Measurements from ENCODE around the gene VKORC1. TPM values are rescaled to one million over a fixed set of nuclear protein-coding genes. Genes with fewer than 3 reads are reported as not detected.
"Not testable (repeated sequence)": the region's sequence is repeated elsewhere in the genome, so short reads cannot be mapped to it uniquely, and the experiment has no call there.

VKORC1 gene
- total and polyA plus RNA-seq, 2 donors (not counting 1 experiment from before 2014, with no cell fraction given), result 118 to 301 TPM

- H3K4me1 ChIP-seq (ENCODE audit: control insufficient read depth, extremely low read depth, insufficient read depth, low read length), result peaks cover 9% of the 10 kb centered on the region
- no peaks in the 10 kb centered on the region for H3K9me3 ChIP-seq (ENCODE audit: control insufficient read depth, insufficient read depth, low read depth, low read length)
- DNase-seq (ENCODE audit: low read depth in 2 of 2), result no peak
- H3K4me2 ChIP-seq (ENCODE audit: extremely low read depth, insufficient read depth, low read length), result peak overlapping the region; percentile 77
- H3K27me3 ChIP-seq (ENCODE audit: control insufficient read depth, insufficient read depth, low read length), result peaks cover 17% of the 10 kb centered on the region
- peak overlapping the region in 2 of 4 experiments; percentile 38 to 52 for H3K4me3 ChIP-seq (replicated peaks in 1 of 4; ENCODE audit: control extremely low read depth in 1 of 4, insufficient read depth in 1 of 4, low read depth in 3 of 4, low read length in 4 of 4)
- no peak overlapping the region for H3K27ac ChIP-seq (ENCODE audit: insufficient read depth, low read length)
- peak overlapping the region; percentile 58 for H3K9ac ChIP-seq (ENCODE audit: insufficient read depth, low read length)
- no peaks in the 10 kb centered on the region for H3K79me2 ChIP-seq (ENCODE audit: control insufficient read depth, insufficient read depth, low read length)
- TF ChIP-seq EZH2 (IDR thresholded peaks at IDR 0.05; ENCODE audit: low read length, missing control alignments) (no peak), CTCF (conservative IDR thresholded peaks at IDR 0.05 in 1 of 2, IDR thresholded peaks at IDR 0.05 in 1 of 2; ENCODE audit: low read depth in 1 of 2, low read length in 2 of 2) (no peak)
- no peaks in the 10 kb centered on the region for H4K20me1 ChIP-seq (ENCODE audit: control insufficient read depth, extremely low read depth, insufficient read depth, low read length)
- peak overlapping the region; percentile 86 for H2AFZ ChIP-seq (ENCODE audit: low read length)
- H3K36me3 ChIP-seq (ENCODE audit: control insufficient read depth, insufficient read depth, low read length), result no peaks in the 10 kb centered on the region
Measured at GRCh38 chr16:31143011-31143693, 48.6 kb upstream of the VKORC1 start.

- Histone ChIP-seq H2AFZ (ENCODE audit: low read length) (peak overlapping the region; percentile 87), H3K9me3 (ENCODE audit: control insufficient read depth, insufficient read depth, low read depth, low read length) (no peaks in the 10 kb centered on the region), H4K20me1 (ENCODE audit: control insufficient read depth, extremely low read depth, insufficient read depth, low read length) (no peaks in the 10 kb centered on the region), H3K79me2 (ENCODE audit: control insufficient read depth, insufficient read depth, low read length) (no peaks in the 10 kb centered on the region), H3K36me3 (ENCODE audit: control insufficient read depth, insufficient read depth, low read length) (no peaks in the 10 kb centered on the region), H3K27ac (ENCODE audit: insufficient read depth, low read length) (peak overlapping the region; percentile 56), H3K4me3 (replicated peaks in 1 of 4; ENCODE audit: control extremely low read depth in 1 of 4, insufficient read depth in 1 of 4, low read depth in 3 of 4, low read length in 4 of 4) (peak overlapping the region; percentile 38 to 54 (median 44)), H3K27me3 (ENCODE audit: control insufficient read depth, insufficient read depth, low read length) (peaks cover 10% of the 10 kb centered on the region), H3K4me1 (ENCODE audit: control insufficient read depth, extremely low read depth, insufficient read depth, low read length) (peaks cover 9% of the 10 kb centered on the region), H3K9ac (ENCODE audit: insufficient read depth, low read length) (peak overlapping the region; percentile 58), H3K4me2 (ENCODE audit: extremely low read depth, insufficient read depth, low read length) (peak overlapping the region; percentile 93)
- DNase-seq (ENCODE audit: low read depth in 2 of 2), result peak; percentile 96 to 99
- TF ChIP-seq CTCF (conservative IDR thresholded peaks at IDR 0.05 in 1 of 2, IDR thresholded peaks at IDR 0.05 in 1 of 2; ENCODE audit: low read depth in 1 of 2, low read length in 2 of 2) (peak; percentile 75 to 81), EZH2 (IDR thresholded peaks at IDR 0.05; ENCODE audit: low read length, missing control alignments) (no peak)
Measured at GRCh38 chr16:31142109-31143010, 47.8 kb upstream of the VKORC1 start.

- no peak for TF ChIP-seq CTCF (conservative IDR thresholded peaks at IDR 0.05 in 1 of 2, IDR thresholded peaks at IDR 0.05 in 1 of 2; ENCODE audit: low read depth in 1 of 2, low read length in 2 of 2)
- no peak for TF ChIP-seq EZH2 (IDR thresholded peaks at IDR 0.05; ENCODE audit: low read length, missing control alignments)
- Histone ChIP-seq H3K9me3 (ENCODE audit: control insufficient read depth, insufficient read depth, low read depth, low read length) (no peaks in the 10 kb centered on the region), H3K4me2 (ENCODE audit: extremely low read depth, insufficient read depth, low read length) (peak overlapping the region; percentile 93), H3K4me1 (ENCODE audit: control insufficient read depth, extremely low read depth, insufficient read depth, low read length) (peaks cover 9% of the 10 kb centered on the region), H2AFZ (ENCODE audit: low read length) (peak overlapping the region; percentile 87), H3K9ac (ENCODE audit: insufficient read depth, low read length) (peak overlapping the region; percentile 26), H4K20me1 (ENCODE audit: control insufficient read depth, extremely low read depth, insufficient read depth, low read length) (no peaks in the 10 kb centered on the region), H3K4me3 (replicated peaks in 1 of 4; ENCODE audit: control extremely low read depth in 1 of 4, insufficient read depth in 1 of 4, low read depth in 3 of 4, low read length in 4 of 4) (peak overlapping the region; percentile 21 to 54 (median 44)), H3K79me2 (ENCODE audit: control insufficient read depth, insufficient read depth, low read length) (no peaks in the 10 kb centered on the region), H3K27ac (ENCODE audit: insufficient read depth, low read length) (peak overlapping the region; percentile 56), H3K27me3 (ENCODE audit: control insufficient read depth, insufficient read depth, low read length) (peaks cover 6% of the 10 kb centered on the region), H3K36me3 (ENCODE audit: control insufficient read depth, insufficient read depth, low read length) (no peaks in the 10 kb centered on the region)
- peak in 1 of 2 donors; percentile 69 for DNase-seq (ENCODE audit: low read depth in 2 of 2)
Measured at GRCh38 chr16:31141489-31142108, 47.0 kb upstream of the VKORC1 start.

GRCh38 chr16:31141071-31141469 is 46.5 kb upstream of the VKORC1 start:
- not testable (repeated sequence) for H4K20me1 ChIP-seq (ENCODE audit: control insufficient read depth, extremely low read depth, insufficient read depth, low read length); H3K9me3 ChIP-seq (ENCODE audit: control insufficient read depth, insufficient read depth, low read depth, low read length); H3K36me3 ChIP-seq (ENCODE audit: control insufficient read depth, insufficient read depth, low read length); H3K4me3 ChIP-seq (replicated peaks in 1 of 4; ENCODE audit: control extremely low read depth in 1 of 4, insufficient read depth in 1 of 4, low read depth in 3 of 4, low read length in 4 of 4); H2AFZ ChIP-seq (ENCODE audit: low read length); DNase-seq (ENCODE audit: low read depth in 2 of 2); H3K4me1 ChIP-seq (ENCODE audit: control insufficient read depth, extremely low read depth, insufficient read depth, low read length); H3K27me3 ChIP-seq (ENCODE audit: control insufficient read depth, insufficient read depth, low read length); H3K79me2 ChIP-seq (ENCODE audit: control insufficient read depth, insufficient read depth, low read length); H3K9ac ChIP-seq (ENCODE audit: insufficient read depth, low read length)
- Histone ChIP-seq H3K4me2 (ENCODE audit: extremely low read depth, insufficient read depth, low read length) (peak overlapping the region; percentile 93), H3K27ac (ENCODE audit: insufficient read depth, low read length) (peak overlapping the region; percentile 56)

Data from fibroblast of lung (primary cell).